Measurements from ENCODE around the gene PPP1R12B.
"Not testable (repeated sequence)": the region's sequence is repeated elsewhere in the genome, so short reads cannot be mapped to it uniquely, and the experiment has no call there.

The PPP1R12B gene

DNA sequence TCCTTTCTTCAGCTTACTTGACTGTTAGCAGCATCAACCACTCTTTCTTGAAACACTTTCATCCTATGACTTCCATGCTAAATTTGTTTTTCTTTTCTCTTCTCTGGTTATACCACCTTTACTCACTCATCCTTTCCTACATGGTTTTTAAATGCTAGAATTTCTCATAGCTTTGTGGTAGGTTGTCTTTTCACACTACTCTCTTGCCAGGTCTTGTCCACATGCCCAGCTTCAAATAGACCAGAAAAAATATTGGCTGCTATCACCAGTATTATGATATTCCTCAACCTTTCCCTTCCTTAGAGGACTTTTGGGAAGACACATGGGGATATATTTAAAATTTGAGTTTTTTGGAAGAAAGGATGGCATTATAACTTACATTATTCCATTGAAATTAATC lies 48.8 kb downstream of the PPP1R12B start:
- no peak for DNase-seq (ENCODE audit: extremely low read depth in 1 of 2, low read depth in 1 of 2)

DNA sequence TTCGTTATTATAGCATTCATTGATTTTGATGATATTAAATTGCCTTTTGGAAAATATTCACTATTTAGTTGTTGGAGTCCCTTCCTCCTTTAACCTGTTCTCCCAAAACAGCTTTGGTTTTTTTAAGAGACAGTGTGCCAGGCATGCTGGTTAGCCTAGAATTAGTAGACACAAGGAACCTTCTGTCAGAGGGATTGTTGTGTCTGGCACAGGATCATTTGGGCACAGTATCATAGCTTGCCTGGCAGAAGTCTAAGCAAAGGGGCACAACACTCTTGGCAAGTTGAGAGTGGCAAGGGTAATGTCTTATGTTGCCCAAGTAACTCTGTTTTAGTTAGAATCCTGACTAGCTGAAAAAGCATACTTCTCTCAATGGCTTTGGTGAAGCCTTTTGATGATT lies 49.9 kb downstream of the PPP1R12B start:
- DNase-seq (ENCODE audit: extremely low read depth in 1 of 2, low read depth in 1 of 2), result not testable (repeated sequence)

DNA sequence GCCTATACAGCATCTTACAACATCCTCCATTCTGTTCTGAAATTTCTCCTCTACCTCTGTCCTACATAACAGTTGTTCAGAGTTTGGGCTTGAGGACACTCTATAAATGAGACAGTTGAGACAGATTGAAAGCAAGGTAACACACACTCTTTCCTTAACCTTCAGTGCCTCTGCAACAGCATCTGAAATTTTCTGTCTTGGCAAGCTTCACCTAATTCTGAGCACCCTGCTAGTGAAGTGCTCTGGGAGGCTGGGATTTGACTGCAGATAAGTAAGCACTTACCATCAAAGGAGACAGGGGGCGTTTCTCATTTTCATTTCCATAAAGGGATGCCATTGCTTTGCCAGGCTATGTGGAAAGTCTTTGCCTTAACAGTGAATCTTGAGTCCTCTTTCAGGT lies 53.3 kb downstream of the PPP1R12B start:
- DNase-seq (ENCODE audit: extremely low read depth in 1 of 2, low read depth in 1 of 2), result not testable (repeated sequence)

DNA sequence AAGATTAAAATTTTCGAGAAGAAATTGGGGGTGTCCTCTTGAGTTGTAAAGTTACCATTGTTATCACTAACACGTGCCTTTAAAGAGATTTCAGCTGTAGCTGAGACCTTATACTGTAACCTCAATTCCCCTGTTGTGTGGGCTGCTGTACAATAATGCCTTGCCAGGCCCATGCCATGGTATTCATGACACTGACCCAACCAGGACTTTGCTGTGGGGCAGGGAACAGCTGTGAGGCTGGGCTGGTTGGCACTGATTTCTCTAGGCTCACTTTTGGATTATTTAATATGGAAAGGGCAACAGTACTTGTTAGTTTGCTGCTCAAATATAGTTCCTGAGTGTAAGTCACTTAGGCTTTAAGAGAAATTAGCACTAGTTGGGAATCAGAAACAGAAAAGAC lies 54.9 kb downstream of the PPP1R12B start:
- not testable (repeated sequence) for DNase-seq (ENCODE audit: extremely low read depth in 1 of 2, low read depth in 1 of 2)

DNA sequence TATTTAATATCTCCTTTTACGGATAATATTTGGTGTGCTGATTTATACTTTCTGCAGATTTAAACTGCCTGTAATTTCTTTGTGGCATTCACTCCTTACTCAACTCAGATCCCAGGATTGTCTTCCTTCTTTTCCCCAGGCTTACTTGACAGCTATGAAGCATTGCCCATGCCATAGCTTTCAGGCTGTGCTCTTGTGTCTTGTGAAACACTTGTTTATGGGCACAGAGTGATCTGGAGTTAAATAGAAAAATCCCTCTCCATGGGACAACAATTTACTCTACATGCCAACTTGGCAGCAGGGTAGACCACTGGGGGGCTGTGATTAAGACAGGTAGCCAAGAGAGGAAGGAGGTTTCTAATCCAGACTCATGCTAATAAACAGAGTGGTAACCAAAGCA lies 57.4 kb downstream of the PPP1R12B start:
- DNase-seq (ENCODE audit: extremely low read depth in 1 of 2, low read depth in 1 of 2), result no peak

DNA sequence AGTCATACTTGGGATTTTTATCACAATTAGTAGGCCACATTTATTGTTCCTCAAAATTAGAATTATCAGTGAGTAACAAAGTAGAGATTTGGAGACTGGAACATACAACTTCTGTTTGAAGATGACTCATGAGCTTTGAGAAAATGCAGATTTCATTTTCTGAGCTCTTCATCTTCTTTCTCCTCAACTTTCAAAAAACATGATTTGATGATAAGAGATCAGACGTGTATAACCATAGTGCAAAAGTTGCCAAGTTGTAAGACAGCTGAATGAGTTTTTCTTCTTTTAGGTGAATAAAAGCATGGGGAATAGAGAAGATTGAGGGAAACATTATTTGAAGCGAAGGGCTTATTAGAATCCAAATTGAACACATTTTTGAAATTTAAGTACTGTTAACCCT lies 58.4 kb downstream of the PPP1R12B start:
- DNase-seq (ENCODE audit: extremely low read depth in 1 of 2, low read depth in 1 of 2), result not testable (repeated sequence)

DNA sequence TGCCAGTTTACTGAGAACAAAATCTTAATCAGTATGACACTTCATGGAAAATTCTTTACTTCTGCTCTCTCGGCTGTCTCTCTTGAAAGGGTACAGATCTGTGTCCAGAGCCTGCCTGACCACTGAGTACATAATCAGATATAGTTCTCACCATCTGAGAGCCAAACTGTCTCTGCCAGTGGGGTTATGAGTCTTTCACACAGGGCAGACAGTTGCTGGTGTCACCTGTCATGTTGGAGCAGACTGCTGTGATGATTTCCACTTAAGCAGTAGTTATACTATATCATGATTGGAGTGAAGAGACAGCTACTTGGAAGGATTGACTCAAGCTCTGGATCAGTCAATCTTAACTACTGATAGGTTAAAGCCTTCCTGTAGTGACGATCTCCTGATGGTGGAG lies 58.9 kb downstream of the PPP1R12B start:
- not testable (repeated sequence) for DNase-seq (ENCODE audit: extremely low read depth in 1 of 2, low read depth in 1 of 2)

DNA sequence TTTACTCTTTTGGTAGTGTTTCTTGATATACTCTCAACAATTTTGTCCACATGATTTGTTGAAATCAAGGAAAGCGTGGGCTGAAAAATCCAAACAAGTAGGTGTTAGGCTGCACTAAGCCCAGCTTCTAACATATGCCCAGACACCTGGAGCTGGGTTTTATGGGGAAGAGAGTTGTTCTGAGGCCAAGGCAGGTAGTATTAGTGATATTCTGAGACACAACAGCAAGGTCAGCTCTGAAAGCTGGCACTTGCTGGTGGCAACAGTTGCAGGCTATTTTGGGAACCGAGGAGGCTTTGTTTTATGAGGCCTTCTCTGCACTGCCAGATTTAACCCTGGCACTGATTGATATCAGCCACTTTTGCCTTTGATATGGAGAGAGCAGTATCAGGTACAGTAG lies 61.8 kb downstream of the PPP1R12B start:
- DNase-seq (ENCODE audit: extremely low read depth in 1 of 2, low read depth in 1 of 2), result not testable (repeated sequence)

DNA sequence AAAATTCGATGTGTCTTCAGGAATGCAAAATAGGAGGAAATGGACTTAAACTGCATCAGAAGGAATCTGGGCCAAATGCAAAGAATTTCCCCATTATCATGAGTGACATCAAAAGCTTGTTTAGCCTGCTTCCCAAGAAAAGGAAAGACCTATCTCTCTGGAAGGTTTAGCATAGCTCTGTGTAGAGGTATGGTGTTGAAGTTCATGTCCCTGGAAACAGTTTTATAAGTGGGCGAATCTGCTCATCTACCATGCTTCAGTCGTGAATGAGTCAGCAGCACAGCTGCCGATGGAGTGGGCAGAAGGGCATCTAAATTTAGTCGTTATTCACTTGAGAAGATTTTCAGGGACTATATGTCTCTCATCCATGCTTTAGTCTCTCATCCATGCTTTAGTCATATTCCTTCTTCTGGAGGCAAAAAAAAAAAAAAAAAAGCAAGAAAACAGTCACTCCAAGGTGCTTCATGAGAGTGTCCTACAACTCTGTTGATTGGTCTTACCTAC lies 62.4 kb downstream of the PPP1R12B start:
- DNase-seq (ENCODE audit: extremely low read depth in 1 of 2, low read depth in 1 of 2), result not testable (repeated sequence)

DNA sequence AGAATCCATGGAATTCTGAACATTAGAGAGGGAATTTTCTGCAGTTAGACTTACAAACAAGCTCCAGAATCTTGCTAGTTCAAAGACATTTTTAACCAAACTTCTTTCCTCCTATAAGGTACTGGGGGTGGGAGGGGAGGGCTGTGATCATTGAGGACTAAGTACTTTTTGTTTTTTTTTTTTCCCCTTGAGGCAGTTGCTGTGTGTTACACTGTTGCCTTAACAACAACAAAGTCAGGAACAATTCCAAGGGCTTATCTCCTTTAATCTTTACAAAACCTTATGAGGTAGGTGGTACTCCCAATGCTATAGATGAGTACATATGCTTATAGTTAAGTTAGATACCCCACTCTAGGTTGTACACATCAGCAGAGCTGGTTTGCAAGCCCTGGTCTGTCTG lies 62.9 kb downstream of the PPP1R12B start:
- DNase-seq (ENCODE audit: extremely low read depth in 1 of 2, low read depth in 1 of 2), result no peak

DNA sequence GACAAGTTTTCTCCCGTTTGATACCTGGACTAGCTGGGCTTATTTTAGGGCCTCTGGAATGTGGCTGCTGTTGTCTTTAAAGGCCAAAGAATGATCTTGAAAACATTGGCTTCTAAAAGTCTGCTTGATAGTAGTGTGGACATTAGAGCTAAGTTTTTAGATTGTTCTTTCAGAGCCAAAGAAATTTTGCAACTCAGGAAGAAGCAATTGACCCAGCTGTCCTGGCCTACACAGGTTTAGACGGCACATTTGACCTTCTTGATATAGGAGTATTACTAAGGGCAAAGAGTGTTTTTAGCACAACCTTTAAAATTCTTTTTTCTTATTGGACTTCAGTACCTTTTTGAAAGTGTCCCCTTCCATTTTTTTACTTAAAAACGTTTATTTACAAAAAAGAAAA lies 63.9 kb downstream of the PPP1R12B start:
- DNase-seq (ENCODE audit: extremely low read depth in 1 of 2, low read depth in 1 of 2), result not testable (repeated sequence)

DNA sequence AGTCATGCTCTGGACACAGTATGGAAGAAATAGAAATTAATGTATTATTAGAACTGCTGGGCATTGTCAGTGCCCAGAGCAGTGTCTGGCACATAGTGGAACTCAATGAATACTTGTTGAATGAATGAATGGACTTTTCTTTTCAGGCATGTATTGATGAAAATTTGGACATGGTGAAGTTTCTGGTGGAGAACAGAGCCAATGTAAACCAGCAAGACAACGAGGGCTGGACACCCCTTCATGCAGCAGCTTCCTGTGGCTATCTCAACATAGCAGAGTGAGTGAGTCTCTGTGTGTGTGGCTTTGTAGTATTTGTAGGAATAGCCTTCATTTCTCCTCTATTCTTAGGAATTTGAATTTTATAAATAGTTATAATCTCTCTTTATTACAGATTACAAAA lies 68.1 kb downstream of the PPP1R12B start:
- DNase-seq (ENCODE audit: extremely low read depth in 1 of 2, low read depth in 1 of 2), result no peak

DNA sequence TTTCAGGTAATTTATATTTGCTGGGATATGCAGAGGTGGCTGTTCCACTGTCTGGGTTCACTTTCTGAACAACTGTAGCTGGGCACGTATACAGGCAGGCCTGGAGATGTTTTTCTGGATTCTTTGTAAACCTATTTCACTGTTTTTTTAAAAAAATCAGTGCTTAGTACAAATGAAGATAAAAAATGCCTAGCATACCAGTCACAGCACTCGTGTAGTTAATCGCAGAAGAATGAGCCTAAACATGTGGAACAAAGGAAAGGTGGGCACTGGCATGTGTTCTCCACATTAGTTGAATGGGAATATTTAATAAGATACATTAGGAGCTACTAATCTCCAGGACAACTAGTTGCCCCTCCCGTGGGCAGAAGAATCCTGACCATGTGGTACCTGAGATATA lies 68.6 kb downstream of the PPP1R12B start:
- not testable (repeated sequence) for DNase-seq (ENCODE audit: extremely low read depth in 1 of 2, low read depth in 1 of 2)

DNA sequence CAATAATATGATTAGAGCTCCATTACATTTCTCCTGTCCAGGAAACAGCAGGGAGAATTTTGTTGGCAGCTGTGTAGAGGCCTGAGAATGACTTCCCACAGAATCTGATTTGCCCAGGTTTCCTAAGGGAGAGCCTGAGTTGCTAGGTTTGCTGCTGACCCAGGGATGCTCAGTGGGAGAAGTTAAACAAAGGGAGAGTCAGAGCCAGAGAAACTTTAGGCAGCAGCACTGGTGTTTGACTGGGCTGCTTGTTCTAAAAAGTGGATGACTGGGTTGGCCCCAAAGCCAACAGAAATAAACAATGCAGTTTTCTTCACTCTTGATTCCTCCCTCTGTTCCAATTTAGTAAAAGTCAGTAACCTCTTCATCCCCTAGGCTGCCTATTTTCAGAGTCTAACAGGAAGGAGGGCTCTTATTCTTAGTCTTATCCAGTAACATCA lies 69.3 kb downstream of the PPP1R12B start:
- DNase-seq (ENCODE audit: extremely low read depth in 1 of 2, low read depth in 1 of 2), result not testable (repeated sequence)

DNA sequence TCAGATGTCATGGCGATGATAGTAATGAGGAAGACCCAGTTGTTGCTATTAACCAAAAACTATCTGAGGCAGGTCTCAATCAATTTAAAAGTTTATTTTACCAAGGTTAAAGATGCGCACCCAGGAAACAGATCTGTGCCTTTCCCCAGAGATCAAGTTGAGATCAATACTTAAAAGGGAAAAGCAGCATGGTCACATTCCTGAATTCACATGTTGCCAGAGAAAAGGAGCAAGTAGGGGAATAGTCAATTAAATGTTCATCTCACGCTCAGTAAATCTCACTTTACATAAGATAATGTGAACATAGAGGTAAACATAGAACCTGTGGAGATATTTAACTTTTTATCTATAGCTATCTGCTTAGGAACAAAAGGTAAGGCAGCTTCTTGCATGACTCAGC lies 71.2 kb downstream of the PPP1R12B start:
- DNase-seq (ENCODE audit: extremely low read depth in 1 of 2, low read depth in 1 of 2), result not testable (repeated sequence)

DNA sequence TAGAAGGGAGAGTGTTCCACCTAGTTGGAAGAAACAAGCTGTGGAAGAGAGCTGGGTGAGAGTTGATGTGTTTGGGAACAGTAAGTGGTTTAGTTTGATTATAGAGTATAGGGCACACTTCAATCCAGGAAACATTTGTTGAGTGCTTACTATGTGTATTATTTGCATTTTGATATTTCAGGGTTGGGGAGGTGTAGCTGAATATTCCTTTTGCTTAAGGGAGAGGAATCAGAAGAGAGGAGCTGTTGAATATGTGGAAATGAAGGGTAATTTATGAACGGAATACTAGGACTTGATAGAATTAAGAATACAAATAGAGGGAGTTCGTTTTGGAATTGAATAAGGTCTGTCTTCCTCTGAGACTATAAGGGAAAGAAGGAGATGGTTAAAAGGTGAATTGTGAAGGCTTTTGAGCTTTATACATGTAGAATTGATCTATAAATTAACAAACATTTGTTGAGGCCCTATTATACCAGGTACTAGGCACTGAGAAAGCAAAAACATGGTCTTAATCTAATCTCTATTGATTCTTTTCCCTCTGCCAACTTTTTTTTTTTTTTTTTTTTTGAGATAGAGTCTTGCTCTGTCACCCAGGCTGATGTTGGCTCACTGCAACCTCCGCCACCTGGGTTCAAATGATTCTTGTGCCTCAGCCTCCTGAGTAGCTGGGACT lies 72.1 kb downstream of the PPP1R12B start:
- not testable (repeated sequence) for DNase-seq (ENCODE audit: extremely low read depth in 1 of 2, low read depth in 1 of 2)

DNA sequence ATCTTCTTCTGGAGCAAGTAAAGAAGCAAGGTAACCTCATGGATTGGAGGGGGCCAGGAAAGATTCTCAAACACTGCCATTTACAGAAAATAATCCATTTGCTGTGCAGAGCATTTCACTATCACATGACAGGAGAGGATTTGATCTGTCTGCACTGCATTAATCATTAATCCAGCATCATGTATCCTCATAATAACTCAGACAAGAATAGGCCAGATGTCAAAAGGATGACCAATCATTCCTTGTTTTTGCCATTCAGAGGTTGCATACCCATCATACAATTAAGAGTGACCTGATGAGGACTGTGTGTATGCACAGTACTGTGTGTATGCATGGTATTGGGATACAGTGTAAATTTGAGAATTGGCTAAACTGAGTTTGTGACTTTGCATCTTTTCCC lies 74.2 kb downstream of the PPP1R12B start:
- not testable (repeated sequence) for DNase-seq (ENCODE audit: extremely low read depth in 1 of 2, low read depth in 1 of 2)

DNA sequence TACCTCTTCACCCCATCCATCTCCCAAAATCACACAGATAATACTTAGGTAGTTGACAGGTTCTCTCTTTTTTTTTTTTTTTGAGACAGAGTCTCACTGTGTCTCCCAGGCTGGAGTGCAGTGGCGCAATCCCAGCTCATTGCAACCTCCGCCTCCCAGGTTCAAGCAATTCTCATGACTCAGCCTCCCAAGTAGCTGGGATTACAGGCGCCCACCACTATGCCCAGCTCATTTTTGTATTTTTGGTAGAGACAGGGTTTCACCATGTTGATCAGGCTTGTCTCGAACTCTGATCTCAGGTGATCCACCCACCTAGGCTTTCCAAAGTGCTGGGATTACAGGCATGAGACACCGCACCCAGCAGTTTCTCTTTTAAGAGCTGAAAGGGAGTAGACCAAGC lies 75.8 kb downstream of the PPP1R12B start:
- not testable (repeated sequence) for DNase-seq (ENCODE audit: extremely low read depth in 1 of 2, low read depth in 1 of 2)

DNA sequence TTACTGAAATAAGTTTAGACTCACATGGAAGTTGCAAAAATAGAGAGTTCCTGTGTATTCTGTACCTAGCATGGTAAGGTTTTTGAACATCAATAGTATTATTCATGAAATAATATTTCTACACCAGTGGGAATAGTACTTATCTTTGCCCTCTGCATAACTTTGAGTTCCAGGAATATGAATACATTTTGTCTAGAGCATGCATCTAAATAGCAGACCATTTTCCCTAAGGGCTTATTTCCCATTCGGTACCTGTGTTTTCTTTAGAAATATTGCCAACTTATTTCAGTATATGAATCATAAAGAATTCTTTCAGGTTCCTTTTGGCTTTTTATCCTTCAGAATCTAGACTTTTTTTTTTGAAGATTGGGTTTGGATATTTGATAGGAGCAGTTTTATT lies 81.6 kb downstream of the PPP1R12B start:
- not testable (repeated sequence) for DNase-seq (ENCODE audit: extremely low read depth in 1 of 2, low read depth in 1 of 2)

DNA sequence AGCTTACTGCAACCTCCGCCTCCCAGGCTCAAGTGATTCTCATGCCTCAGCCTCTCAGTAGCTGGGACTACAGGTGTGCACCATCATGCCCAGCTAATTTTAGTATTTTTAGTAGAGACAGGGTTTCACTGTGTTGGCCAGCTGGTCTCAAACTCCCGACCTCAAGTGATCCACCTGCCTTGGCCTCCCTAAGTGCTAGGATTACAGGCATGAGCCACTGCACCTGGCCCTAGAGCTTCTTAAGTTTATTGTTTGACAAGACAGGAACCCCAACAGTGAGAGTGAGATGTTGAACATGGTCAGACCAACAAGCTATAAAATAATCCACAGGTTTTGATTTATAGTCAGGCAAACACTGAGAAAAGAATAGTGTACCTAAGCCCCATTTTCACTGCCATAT lies 83.8 kb downstream of the PPP1R12B start:
- not testable (repeated sequence) for DNase-seq (ENCODE audit: extremely low read depth in 1 of 2, low read depth in 1 of 2)

DNA sequence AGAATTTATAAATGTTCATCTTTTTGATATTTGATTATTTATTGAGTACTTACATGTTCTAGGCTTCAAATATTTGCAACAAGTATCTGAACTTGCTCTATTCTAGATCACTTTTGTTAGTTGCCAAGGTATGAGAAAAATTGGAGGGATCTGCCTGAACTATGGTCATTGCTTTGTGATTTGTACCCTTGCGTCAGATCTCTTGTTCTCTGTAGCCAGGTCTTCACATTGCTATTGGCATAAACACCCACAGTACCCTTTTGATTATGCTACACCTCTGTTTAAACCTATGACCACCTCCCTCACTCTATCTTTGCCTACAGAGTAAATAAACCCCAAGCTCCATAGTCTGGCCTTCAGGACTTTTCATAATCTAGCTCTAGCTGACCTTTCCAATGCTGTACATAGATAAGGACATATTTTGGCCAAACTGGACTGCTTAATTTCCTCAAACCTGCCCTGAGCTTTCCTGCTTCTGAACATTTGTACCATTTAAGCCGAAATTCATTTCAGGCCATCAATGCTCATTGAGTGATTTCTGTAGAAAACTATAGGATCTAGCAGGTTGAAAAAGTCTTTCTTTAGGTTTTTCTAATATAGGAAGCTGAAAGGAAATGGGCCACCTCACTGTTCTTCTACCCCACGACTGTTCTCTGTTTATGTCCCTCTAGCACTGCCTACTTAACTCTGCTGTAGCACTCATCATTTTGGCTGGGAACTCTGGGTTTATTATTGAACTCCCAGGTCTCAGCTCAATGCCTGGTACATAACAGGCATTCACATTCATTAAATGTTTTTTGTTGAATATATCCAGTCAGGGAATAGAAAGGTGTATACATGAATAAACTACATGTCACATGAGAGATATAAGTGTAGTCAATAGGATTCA lies 84.9 kb downstream of the PPP1R12B start:
- DNase-seq (ENCODE audit: extremely low read depth in 1 of 2, low read depth in 1 of 2), result no peak

DNA sequence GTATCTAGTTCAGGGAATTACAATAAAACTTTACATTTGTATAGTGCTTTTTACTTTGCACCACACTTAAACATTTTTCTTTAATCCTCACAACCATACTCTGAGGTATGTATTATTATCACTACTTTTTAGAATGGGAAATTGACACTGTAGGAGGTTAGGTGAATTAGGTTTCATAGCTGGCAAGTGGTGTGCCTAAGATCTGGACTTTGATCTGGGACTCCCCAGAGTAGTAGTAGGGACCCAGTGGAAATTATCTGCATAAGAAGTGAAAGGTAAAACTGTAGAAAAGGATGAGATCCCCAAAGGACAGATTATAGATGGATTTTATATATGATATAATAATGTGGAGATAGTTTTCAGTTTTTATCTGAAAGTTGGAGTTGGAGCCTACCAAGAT lies 85.6 kb downstream of the PPP1R12B start:
- no peak for DNase-seq (ENCODE audit: extremely low read depth in 1 of 2, low read depth in 1 of 2)
